GM12864 (cell line): Measurements from ENCODE around the gene SLC19A1.

Experiments used
- DNase-seq: peaks from one replicate; pipeline ENCODE4 v3.0.0-alpha.2; 2011; ENCODE audit warnings: low read depth
- H3K4me3 ChIP-seq: 2 replicates; pipeline ENCODE4 v1.5.1; 2011; ENCODE audit warnings: mild to moderate bottlenecking, low read depth, low read length, control low read depth
- TF ChIP-seq, protein P1 (sequence below): IDR thresholded peaks from 2 replicates; pipeline ENCODE4 v1.5.1; 2011; ENCODE audit warnings: low read depth, mild to moderate bottlenecking, moderate library complexity, low read length, control low read depth, inconsistent platforms; ENCODE audit errors: missing control alignments

SLC19A1 gene

DNA sequence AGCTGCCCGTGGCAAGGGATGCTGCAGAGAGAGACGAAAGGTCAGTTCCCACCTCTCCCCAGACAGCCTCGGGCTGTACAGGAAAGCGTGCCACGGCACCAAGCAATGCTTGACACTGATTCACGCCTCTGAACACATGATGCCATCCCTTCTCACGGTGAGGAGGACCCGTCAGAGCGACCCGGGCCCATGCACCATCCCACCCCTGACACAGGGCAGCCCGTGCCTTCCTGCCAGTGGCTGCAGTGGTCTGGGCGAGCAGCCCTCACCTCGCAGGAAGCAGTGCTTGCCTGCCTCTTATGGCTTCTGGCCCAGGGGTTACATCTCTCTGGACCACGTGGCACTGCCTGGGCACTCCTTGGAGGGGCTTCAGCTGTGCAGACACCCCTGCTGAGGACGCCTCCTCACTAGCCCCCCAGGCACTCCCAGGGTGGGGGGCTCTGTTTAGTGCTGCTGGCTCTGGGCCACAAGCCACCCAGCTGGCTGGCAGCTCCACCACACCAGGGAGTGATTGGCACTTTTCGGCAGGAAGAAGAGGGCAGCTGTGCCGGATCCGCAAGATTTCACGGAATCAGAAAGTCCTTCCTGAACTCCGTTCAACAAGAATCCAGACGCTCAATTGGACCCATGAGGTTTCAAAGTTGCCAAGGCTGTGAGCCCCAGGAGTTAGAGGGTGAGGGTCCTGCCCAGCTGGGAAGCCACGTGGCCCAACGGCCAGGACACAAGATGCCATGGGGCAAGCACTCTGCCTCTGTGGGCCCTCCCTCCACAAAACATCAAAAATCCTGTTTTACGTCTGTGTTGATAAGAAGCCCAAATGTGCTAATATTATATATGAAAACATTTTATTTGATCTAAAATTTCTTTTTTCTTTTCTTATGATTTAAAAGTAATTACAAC, 34.8 kb upstream of the SLC19A1 start:
- TF ChIP-seq, protein P1, sequence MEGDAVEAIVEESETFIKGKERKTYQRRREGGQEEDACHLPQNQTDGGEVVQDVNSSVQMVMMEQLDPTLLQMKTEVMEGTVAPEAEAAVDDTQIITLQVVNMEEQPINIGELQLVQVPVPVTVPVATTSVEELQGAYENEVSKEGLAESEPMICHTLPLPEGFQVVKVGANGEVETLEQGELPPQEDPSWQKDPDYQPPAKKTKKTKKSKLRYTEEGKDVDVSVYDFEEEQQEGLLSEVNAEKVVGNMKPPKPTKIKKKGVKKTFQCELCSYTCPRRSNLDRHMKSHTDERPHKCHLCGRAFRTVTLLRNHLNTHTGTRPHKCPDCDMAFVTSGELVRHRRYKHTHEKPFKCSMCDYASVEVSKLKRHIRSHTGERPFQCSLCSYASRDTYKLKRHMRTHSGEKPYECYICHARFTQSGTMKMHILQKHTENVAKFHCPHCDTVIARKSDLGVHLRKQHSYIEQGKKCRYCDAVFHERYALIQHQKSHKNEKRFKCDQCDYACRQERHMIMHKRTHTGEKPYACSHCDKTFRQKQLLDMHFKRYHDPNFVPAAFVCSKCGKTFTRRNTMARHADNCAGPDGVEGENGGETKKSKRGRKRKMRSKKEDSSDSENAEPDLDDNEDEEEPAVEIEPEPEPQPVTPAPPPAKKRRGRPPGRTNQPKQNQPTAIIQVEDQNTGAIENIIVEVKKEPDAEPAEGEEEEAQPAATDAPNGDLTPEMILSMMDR, result no peak
- DNase-seq, result no peak
- no peak overlapping the region for H3K4me3 ChIP-seq

DNA sequence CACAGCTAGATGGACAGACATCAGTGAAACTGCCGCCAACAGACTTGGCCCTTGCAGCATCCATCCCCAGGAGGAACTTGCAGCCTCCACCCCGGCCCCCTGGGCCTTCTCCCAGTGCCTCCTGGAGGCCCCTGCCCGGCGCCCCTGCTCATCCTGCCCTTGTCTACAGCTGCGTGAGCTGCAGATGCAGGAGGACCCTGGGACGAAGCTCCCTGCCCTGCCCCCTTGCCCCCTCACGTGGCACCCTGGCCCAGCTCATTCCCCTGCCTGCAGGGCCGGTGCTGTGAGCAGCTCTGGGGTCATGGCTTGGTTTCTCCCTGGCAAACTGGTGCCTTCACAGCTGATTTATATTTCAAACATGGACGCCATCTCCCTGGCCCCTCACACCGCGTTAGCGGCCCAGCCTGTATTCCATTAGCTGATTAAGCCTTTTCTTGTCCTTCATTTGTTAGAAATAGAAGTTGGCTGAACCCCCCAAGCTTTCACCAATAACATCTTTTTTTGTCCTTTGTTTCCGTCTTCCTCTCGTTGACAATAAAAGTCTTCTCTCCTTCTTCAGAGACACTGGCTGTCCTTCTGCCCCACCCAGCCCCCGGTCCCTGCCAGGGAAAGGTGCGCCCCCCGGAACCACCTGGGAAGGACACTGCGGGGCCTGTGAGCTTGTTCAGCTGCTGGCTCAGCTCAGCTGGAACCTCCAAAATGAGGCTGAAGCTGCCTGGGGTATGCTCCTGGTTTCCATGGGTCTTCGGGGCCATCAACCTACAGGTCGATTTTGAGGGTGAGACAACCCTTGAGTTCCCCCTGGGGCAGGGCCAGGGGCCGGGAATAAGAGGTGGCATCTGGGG, 34.0 kb upstream of the SLC19A1 start:
- H3K4me3 ChIP-seq, result no peak overlapping the region
- TF ChIP-seq, protein P1, result no peak
- no peak for DNase-seq

DNA sequence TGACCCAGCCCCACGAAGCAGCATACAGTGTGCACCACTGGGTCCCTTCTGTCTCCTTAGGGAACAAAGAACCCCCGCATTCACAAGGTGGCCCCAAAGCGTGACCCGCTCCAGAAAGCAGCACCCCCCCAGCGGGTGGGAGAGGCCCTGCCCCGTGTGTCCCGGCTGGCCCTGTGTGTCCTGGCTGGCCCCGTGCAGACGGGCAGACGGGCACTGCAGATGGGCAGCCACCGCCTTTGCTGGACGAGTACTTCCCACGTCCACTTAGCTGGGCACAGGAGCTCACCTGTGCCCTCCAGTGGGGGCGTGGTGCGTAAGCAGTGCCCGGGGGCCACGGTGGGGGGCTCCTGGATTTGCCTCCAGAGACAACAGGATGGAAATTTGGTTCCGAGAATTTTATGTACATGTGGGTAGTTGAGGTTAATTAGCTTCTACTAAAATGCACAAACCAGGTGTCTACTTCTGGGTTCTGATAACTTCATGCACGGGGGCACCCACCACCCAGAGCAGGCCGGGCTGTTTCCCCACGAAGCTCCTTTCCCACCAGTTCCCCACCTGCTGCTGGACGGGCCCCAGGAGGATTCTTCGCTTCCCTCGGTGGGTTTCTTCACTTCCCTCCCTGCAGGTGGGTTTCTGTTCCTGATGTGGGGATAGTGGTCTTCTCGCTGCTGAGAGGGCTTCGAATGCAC, 33.2 kb upstream of the SLC19A1 start:
- TF ChIP-seq, protein P1, result no peak
- no peak overlapping the region for H3K4me3 ChIP-seq
- DNase-seq, result no peak

DNA sequence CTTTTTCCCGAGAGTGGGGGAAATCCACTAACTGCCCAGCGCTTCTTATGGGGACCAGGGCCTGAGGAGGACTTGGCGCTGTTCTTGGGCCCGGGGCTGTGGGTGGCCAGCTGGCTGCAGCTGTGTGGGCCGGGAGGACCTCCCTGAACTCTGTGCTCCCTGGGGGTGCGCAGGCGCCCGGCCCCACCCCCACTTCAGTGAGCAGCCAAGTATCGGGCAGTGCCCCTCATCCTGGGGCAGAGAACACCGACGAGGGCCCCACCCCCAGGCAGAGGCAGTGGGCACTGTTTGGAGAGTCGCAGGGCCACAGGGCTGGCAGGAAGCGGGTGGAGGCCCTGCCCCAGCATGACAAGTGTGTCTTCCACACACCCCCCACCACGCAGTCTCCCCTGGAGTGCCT, 32.5 kb upstream of the SLC19A1 start:
- no peak overlapping the region for H3K4me3 ChIP-seq
- TF ChIP-seq, protein P1, result no peak
- DNase-seq, result no peak

DNA sequence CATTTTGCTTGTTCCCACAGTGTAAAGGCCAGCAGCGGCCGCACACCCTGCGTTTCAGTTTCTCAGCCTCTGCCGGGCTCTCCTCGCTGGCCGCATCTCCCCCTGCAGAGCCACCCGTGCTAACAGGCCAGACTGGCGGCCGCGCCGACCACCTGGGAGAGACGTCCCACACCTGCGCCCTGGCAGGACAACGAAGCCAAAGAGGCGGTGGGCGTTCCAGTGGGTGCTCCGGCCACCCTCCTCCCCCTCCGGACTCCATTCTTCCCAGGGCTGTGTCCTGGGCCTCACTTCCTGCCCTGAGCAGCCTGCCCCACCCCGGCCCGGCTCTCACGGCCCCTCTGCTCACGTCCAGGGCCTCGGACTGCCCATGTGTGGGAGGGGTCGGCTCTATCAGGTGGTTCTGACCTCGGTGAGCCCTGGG, 31.9 kb upstream of the SLC19A1 start:
- TF ChIP-seq, protein P1, result no peak
- no peak for DNase-seq
- no peak overlapping the region for H3K4me3 ChIP-seq

DNA sequence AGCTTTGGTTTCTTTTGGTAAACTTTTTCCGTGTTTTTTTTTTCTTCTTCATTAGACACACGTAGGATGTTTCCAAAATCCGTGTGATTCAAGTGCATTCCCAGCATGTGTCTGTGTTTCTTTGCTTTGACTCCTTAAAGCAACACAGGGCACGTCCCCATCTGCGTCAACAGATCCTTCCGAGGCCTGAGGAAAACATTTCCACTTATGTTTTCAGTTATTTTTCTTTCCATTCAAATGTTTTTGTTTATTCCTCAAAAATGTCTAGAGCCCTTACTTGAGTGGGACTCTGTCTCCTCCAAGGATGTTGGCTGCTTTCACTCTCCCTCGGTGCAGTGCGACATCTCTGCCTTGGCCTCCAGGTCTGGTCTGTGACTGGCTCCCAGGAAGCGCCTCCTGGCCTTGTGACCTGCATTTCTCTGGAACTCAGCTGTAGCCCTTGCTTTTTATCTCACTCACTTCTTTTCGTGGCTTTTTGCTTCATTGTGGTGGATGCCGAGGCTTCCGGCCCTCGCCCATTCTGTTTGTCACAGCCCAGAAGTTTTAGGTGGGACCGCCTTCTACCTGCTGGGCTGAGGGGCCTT, 31.3 kb upstream of the SLC19A1 start:
- no peak overlapping the region for H3K4me3 ChIP-seq
- TF ChIP-seq, protein P1, result no peak
- no peak for DNase-seq
